Transverse colon (tissue), 4 donors: ENCODE measurements around the gene TUBB3. TPM values are rescaled to one million over a fixed set of nuclear protein-coding genes. Genes with fewer than 3 reads are reported as not detected.

ENCODE experiments used
- DNase-seq: peaks from one replicate; pipeline ENCODE4 v3.0.0-alpha.2; 2019
- H3K27ac ChIP-seq, 4 donors: fragments of 200-600 bp; sonication (generic); 2 replicates each; pipeline ENCODE4 v1.5.1; 2016 to 2018; ENCODE audit warnings: inconsistent platforms in 4 of 4
- H3K27me3 ChIP-seq: fragments of 200-600 bp; sonication (generic); 2 replicates; pipeline ENCODE4 v1.5.1; 2017; ENCODE audit warnings: inconsistent platforms
- H3K36me3 ChIP-seq, 4 donors: fragments of 200-600 bp; sonication (generic); 2 replicates each; pipeline ENCODE4 v1.5.1; 2017 to 2019; ENCODE audit warnings: inconsistent platforms in 4 of 4
- H3K4me1 ChIP-seq, 4 donors: fragments of 200-600 bp; sonication (generic); 2 replicates each; pipeline ENCODE4 v1.5.1; 2017 to 2020; ENCODE audit warnings: inconsistent platforms in 4 of 4
- H3K4me3 ChIP-seq, 4 donors: fragments of 200-600 bp; sonication (generic); 1 replicate in 1 of 4; 2 replicates in 3 of 4; pipeline versions ENCODE4 v1.5.1 to v1.6.1; 2017 to 2019; ENCODE audit warnings: inconsistent platforms in 4 of 4
- H3K9me3 ChIP-seq, 2 donors: fragments of 200-600 bp; sonication (generic); 2 replicates each; pipeline ENCODE4 v1.5.1; 2017 to 2019; ENCODE audit warnings: inconsistent platforms in 2 of 2
- CTCF ChIP-seq, 5 experiments: fragments of 200-600 bp in 3 of 5; fragments of 450-650 bp in 2 of 5; sonication (generic) in 3 of 5; IDR thresholded peaks; 1 replicate in 2 of 5; 2 replicates in 3 of 5; pipeline ENCODE4 v1.5.1; 2016 to 2017; ENCODE audit warnings: antibody characterized with exemption in 5 of 5, inconsistent platforms in 3 of 5, mild to moderate bottlenecking in 2 of 5, moderate library complexity in 1 of 5
- EP300 ChIP-seq: sonication (generic); formaldehyde crosslinking; IDR thresholded peaks from one replicate; pipeline ENCODE4 v1.6.1; 2017; ENCODE audit warnings: antibody characterized with exemption, low read depth
- POLR2A ChIP-seq: fragments of 450-650 bp; IDR thresholded peaks from one replicate; pipeline ENCODE4 v1.6.1; 2016; ENCODE audit warnings: antibody characterized with exemption, mild to moderate bottlenecking, moderate library complexity
- POLR2AphosphoS5 ChIP-seq, 3 donors: sonication (generic); formaldehyde crosslinking; IDR thresholded peaks; one replicate each; pipeline ENCODE4 v1.6.1; 2016; ENCODE audit warnings: antibody characterized with exemption in 3 of 3
- WGBS, 2 donors: methylation state at CpG; one replicate each; pipeline ENCODE4 v1.1.5; 2018; ENCODE audit warnings: low coverage in 1 of 2; 5-methylcytosine and 5-hydroxymethylcytosine counted together
- in situ Hi-C, 4 donors: fragments of 200-750 bp; cut with MboI; loops; one replicate each; pipeline versions ENCODE4 v1.15.0 to v1.15.1; 2017; ENCODE audit warnings: low sequenced_read_pairs in 3 of 4, low pct_ligation_motif_present in 1 of 4, low pct_unique_long_range_greater_than_20kb in 1 of 4
- intact Hi-C: fragments of 100-400 bp; cut with DNase I; formaldehyde crosslinking; loops from one replicate; pipeline ENCODE4 v1.15.1; 2023; ENCODE audit warnings: low total_unique reads
- total RNA-seq, 4 donors: library from RNA; depleted of rRNA; stranded (reverse); fragments of >200 nt; gene quantifications; one replicate each; pipeline ENCODE4 v1.1.0, GENCODE V29; 2016

The TUBB3 gene
- total RNA-seq, 4 donors from 2014 or later = 2.4 to 12.7 (median 4.6) TPM

GRCh38 chr16:89922477-89922883, 662 bp upstream of the TUBB3 start:
- H3K9me3 ChIP-seq = no peaks in the 10 kb centered on the region
- H3K27ac ChIP-seq = peak overlapping the region; percentile 80 to 86 (median 80)
- peak; percentile 66 for DNase-seq
- 1% methylated on average over 31 of the region's 31 CpGs; no CpG with 5 or more reads in 1 of the 2 donors for WGBS, 2 donors
- TF ChIP-seq POLR2A (no peak), POLR2AphosphoS5 (IDR thresholded peaks at IDR 0.05) (peak in 2 of 3 donors; percentile 56 to 76), EP300 (no peak), CTCF (IDR thresholded peaks at IDR 0.05) (no peak)
- intact Hi-C loops = no loop called here
- in situ Hi-C loops = no loop called here
- H3K4me1 ChIP-seq = peaks cover 25 to 75% (median 62%) of the 10 kb centered on the region in 4 donors
- peaks cover 90% of the 10 kb centered on the region for H3K27me3 ChIP-seq
- peak overlapping the region; percentile 34 to 58 (median 56) for H3K4me3 ChIP-seq
- no peaks in the 10 kb centered on the region for H3K36me3 ChIP-seq

GRCh38 chr16:89923640-89924296, 626 bp downstream of the TUBB3 start:
- DNase-seq = no peak
- 5% methylated on average over 29 of the region's 41 CpGs; no CpG with 5 or more reads in 1 of the 2 donors for WGBS, 2 donors
- in situ Hi-C loops (no loop called here), intact Hi-C loops (no loop called here)
- Histone ChIP-seq H3K4me1 (peaks cover 12 to 63% (median 49%) of the 10 kb centered on the region in 4 donors), H3K36me3 (no peaks in the 10 kb centered on the region), H3K4me3 (peak overlapping the region in 3 of 4 donors; percentile 34 to 57 (median 54)), H3K27ac (peak overlapping the region in 2 of 4 donors; percentile 80 to 86), H3K9me3 (no peaks in the 10 kb centered on the region), H3K27me3 (peaks cover 89% of the 10 kb centered on the region)
- TF ChIP-seq EP300 = no peak
- TF ChIP-seq POLR2A = no peak
- no peak for TF ChIP-seq CTCF (IDR thresholded peaks at IDR 0.05)
- TF ChIP-seq POLR2AphosphoS5 (IDR thresholded peaks at IDR 0.05) = no peak

- Histone ChIP-seq H3K27me3 (peaks cover 83% of the 10 kb centered on the region), H3K9me3 (no peaks in the 10 kb centered on the region), H3K4me3 (no peak overlapping the region), H3K36me3 (no peaks in the 10 kb centered on the region), H3K27ac (no peak overlapping the region), H3K4me1 (peaks cover 10 to 60% (median 47%) of the 10 kb centered on the region in 4 donors)
- TF ChIP-seq POLR2AphosphoS5 (IDR thresholded peaks at IDR 0.05) = no peak
- TF ChIP-seq EP300 = no peak
- TF ChIP-seq POLR2A = no peak
- no peak for TF ChIP-seq CTCF (IDR thresholded peaks at IDR 0.05)
- in situ Hi-C loops = no loop called here
- intact Hi-C loops = no loop called here
- 1% methylated on average over 10 of the region's 14 CpGs; no CpG with 5 or more reads in 1 of the 2 donors for WGBS, 2 donors
- no peak for DNase-seq
These were observed 1.3 kb downstream of the TUBB3 start for GRCh38 chr16:89924297-89924924.

GRCh38 chr16:89924925-89925307, 1.8 kb downstream of the TUBB3 start:
- TF ChIP-seq POLR2AphosphoS5 (IDR thresholded peaks at IDR 0.05) (no peak), CTCF (IDR thresholded peaks at IDR 0.05) (no peak), EP300 (no peak), POLR2A (no peak)

More at GRCh38 chr16:89924925-89925307, 1.8 kb downstream of the TUBB3 start:
- Histone ChIP-seq H3K36me3 (no peaks in the 10 kb centered on the region), H3K4me1 (peaks cover 10 to 59% (median 47%) of the 10 kb centered on the region in 4 donors), H3K27ac (no peak overlapping the region), H3K27me3 (peaks cover 83% of the 10 kb centered on the region), H3K4me3 (no peak overlapping the region), H3K9me3 (no peaks in the 10 kb centered on the region)
- 21 to 39% methylated on average over 3 of the region's 4 CpGs for WGBS, 2 donors
- intact Hi-C loops = no loop called here
- DNase-seq = no peak
- in situ Hi-C loops = no loop called here
